IPS DF 4.7 (cell line): ENCODE data around the gene RNF182.
"Not testable (repeated sequence)": the region's sequence is repeated elsewhere in the genome, so short reads cannot be mapped to it uniquely, and the experiment has no call there.

Source experiments
- DNase-seq: peaks from one replicate; pipeline ENCODE4 v3.0.0-alpha.2; 2013; ENCODE audit warnings: low spot score; ENCODE audit errors: extremely low read depth

The RNF182 gene

GRCh38 chr6:13916230-13916944 is 8.4 kb upstream of the RNF182 start:
- DNase-seq: no peak

- DNase-seq: no peak
Observed at GRCh38 chr6:13917141-13917540, 7.6 kb upstream of the RNF182 start.

- DNase-seq: no peak
Observed at GRCh38 chr6:13918686-13919250, 6.0 kb upstream of the RNF182 start.

- no peak for DNase-seq
Observed at GRCh38 chr6:13919861-13920260, 4.9 kb upstream of the RNF182 start.

GRCh38 chr6:13920552-13920951 is 4.2 kb upstream of the RNF182 start:
- DNase-seq: no peak

GRCh38 chr6:13922750-13923149 is 2.0 kb upstream of the RNF182 start:
- no peak for DNase-seq

- no peak for DNase-seq
Observed at GRCh38 chr6:13923527-13924145, 1.1 kb upstream of the RNF182 start.

- no peak for DNase-seq
Observed at GRCh38 chr6:13924146-13924948, 405 bp upstream of the RNF182 start.

GRCh38 chr6:13926378-13926777 is 1.6 kb downstream of the RNF182 start:
- DNase-seq: no peak

- DNase-seq: no peak
Observed at GRCh38 chr6:13927203-13927602, 2.5 kb downstream of the RNF182 start.

GRCh38 chr6:13929196-13929595 is 4.4 kb downstream of the RNF182 start:
- DNase-seq: no peak

- DNase-seq: no peak
Observed at GRCh38 chr6:13931797-13932402, 7.1 kb downstream of the RNF182 start.

- no peak for DNase-seq
Observed at GRCh38 chr6:13932785-13933184, 8.0 kb downstream of the RNF182 start.

GRCh38 chr6:13934721-13935120 is 10.0 kb downstream of the RNF182 start:
- no peak for DNase-seq

GRCh38 chr6:13935190-13935880 is 10.6 kb downstream of the RNF182 start:
- no peak for DNase-seq

GRCh38 chr6:13935881-13936261 is 11.1 kb downstream of the RNF182 start:
- not testable (repeated sequence) for DNase-seq

GRCh38 chr6:13941902-13942301 is 17.1 kb downstream of the RNF182 start:
- no peak for DNase-seq

GRCh38 chr6:13943943-13944342 is 19.2 kb downstream of the RNF182 start:
- DNase-seq: no peak

- no peak for DNase-seq
Observed at GRCh38 chr6:13946506-13946905, 21.8 kb downstream of the RNF182 start.

- DNase-seq: no peak
Observed at GRCh38 chr6:13947611-13948178, 22.9 kb downstream of the RNF182 start.

- no peak for DNase-seq
Observed at GRCh38 chr6:13952101-13952500, 27.3 kb downstream of the RNF182 start.
